ENCODE data around the gene ADK. TPM values are rescaled to one million over a fixed set of nuclear protein-coding genes. Genes with fewer than 3 reads are reported as not detected.

The ADK gene
- total and polyA plus RNA-seq, 2 of the 4 experiments (the other 2 are of a cell fraction) = 30.6 to 40.9 TPM

DNA sequence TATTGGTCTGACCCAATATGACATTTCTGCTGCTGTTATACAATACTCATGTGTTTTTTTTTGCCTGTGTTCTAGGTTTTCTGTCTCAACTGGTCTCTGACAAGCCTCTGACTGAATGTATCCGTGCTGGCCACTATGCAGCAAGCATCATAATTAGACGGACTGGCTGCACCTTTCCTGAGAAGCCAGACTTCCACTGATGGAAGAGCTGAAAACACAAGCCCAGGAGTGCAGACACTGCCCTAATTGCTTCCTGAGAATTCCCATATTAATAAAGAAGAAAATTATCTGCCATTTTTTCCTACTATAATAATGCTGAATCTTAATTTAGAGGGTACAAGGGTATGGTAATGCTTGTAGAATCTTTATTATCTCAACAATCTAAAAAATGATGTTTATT is 557.2 kb downstream of the ADK start:
- Histone ChIP-seq H4K8ac (ENCODE audit: low read depth in 2 of 2, low read length in 2 of 2) (no peak overlapping the region), H3K9ac (ENCODE audit: low read depth, low read length) (no peak overlapping the region), H3K36me3 (ENCODE audit: control insufficient read depth, insufficient read depth, low read length) (no peaks in the 10 kb centered on the region; the same call in 1 of the 2 replicates), H3K9me1 (ENCODE audit: insufficient read depth, low read length) (no peaks in the 10 kb centered on the region; the same call in 1 of the 2 replicates), H3K56ac (ENCODE audit: extremely low read depth, insufficient read depth, low read length) (no peak overlapping the region), H2BK120ac (ENCODE audit: low read depth, low read length) (no peak overlapping the region), H3K27ac (ENCODE audit: insufficient read depth, low read length) (no peak overlapping the region), H4K20me1 (ENCODE audit: insufficient read depth, low read length) (no peaks in the 10 kb centered on the region), H2BK5ac (ENCODE audit: low read depth, low read length, poor library complexity, severe bottlenecking) (no peak overlapping the region), H2AK9ac (replicated peaks; ENCODE audit: low read depth, low read length, poor library complexity) (no peak overlapping the region), H3K23ac (ENCODE audit: low read depth, low read length) (no peak overlapping the region), H2BK20ac (ENCODE audit: low read depth, low read length) (no peak overlapping the region), H3K4me3 (ENCODE audit: insufficient read depth, low read depth, low read length) (no peak overlapping the region), H3K14ac (replicated peaks; ENCODE audit: low read depth, low read length) (no peak overlapping the region), H4K91ac (ENCODE audit: insufficient read depth, low read depth, low read length) (no peak overlapping the region), H3K4ac (ENCODE audit: low read depth, low read length) (no peak overlapping the region), H3K4me2 (ENCODE audit: low read depth, low read length) (no peak overlapping the region), H3K4me1 (ENCODE audit: control insufficient read depth, insufficient read depth, low read length) (no peaks in the 10 kb centered on the region), H3K27me3 (ENCODE audit: control insufficient read depth, insufficient read depth, low read length) (no peaks in the 10 kb centered on the region), H3K9me3 (ENCODE audit: control insufficient read depth, insufficient read depth, low read length) (no peaks in the 10 kb centered on the region), H4K5ac (ENCODE audit: low read depth, low read length) (no peak overlapping the region), H3K18ac (ENCODE audit: low read depth, low read length) (no peak overlapping the region), H3K79me1 (ENCODE audit: low read depth in 1 of 2, low read length in 2 of 2) (no peaks in the 10 kb centered on the region; a peak in 1 of 4 replicates), H2AK5ac (ENCODE audit: low read depth, low read length) (no peak overlapping the region), H2AFZ (replicated peaks; ENCODE audit: low read length, poor library complexity) (no peak overlapping the region), H2BK15ac (ENCODE audit: low read depth, low read length) (no peak overlapping the region)
- in situ Hi-C loops (cut with MboI; ENCODE audit: low sequenced_read_pairs) (no loop called here), dilution Hi-C loops (cut with HindIII; ENCODE audit: low sequenced_read_pairs, unreplicated experiment) (no loop called here), intact Hi-C loops (cut with micrococcal nuclease) (no loop called here)
- POLR2A ChIA-PET (ENCODE audit: unreplicated experiment) = no interaction called here
- no peak for TF ChIP-seq MAZ (IDR thresholded peaks at IDR 0.05; ENCODE audit: borderline replicate concordance, low read depth, low read length)
- TF ChIP-seq RFX5 (IDR thresholded peaks at IDR 0.05; ENCODE audit: low read depth, low read length) = no peak
- CTCF ChIA-PET = no interaction called here
- BruUV-seq (replicated peaks) = no TSS peak
- ATAC-seq (ENCODE audit: low read depth) (no peak), DNase-seq (no peak)
- WGBS, 2 experiments (ENCODE audit: extremely low coverage in 2 of 2, insufficient read length in 1 of 2) = no CpG with 5 or more reads among the region's 2 CpGs

Measured in IMR-90 (cell line).